Kidney (tissue), 14 donors: ENCODE results near the gene TMEM35B. TPM values are rescaled to one million over a fixed set of nuclear protein-coding genes. Genes with fewer than 3 reads are reported as not detected.
"Not testable (repeated sequence)": the region's sequence is repeated elsewhere in the genome, so short reads cannot be mapped to it uniquely, and the experiment has no call there.

Source experiments
- DNase-seq, 5 donors: peaks; one replicate each; pipeline ENCODE4 v3.0.0-alpha.2; 2013 to 2020
- FAIRE-seq: peaks from 2 replicates; lab custom pipeline; 2012; peaks lifted over from hg19 to GRCh38; lab: Jason Lieb, UNC
- H3K27ac ChIP-seq, 2 donors: one replicate each; pipeline ENCODE4 v1.7.0; 2013; ENCODE audit warnings: low read depth in 2 of 2, low read length in 2 of 2, inconsistent platforms in 1 of 2
- H3K27me3 ChIP-seq: one replicate; pipeline ENCODE4 v1.7.1; 2013; ENCODE audit warnings: low read length, inconsistent platforms; ENCODE audit not compliant: control insufficient read depth, insufficient read depth
- H3K36me3 ChIP-seq, 3 donors: one replicate each; pipeline versions ENCODE4 v1.7.0 to v1.7.1; 2013; ENCODE audit warnings: low read length in 3 of 3, control low read depth in 1 of 3, inconsistent platforms in 1 of 3; ENCODE audit not compliant: insufficient read depth in 3 of 3, control insufficient read depth in 2 of 3
- H3K4me1 ChIP-seq, 3 donors: one replicate each; pipeline versions ENCODE4 v1.7.0 to v1.7.1; 2013; ENCODE audit warnings: low read length in 3 of 3, inconsistent platforms in 1 of 3, low read depth in 1 of 3; ENCODE audit not compliant: control insufficient read depth in 2 of 3, insufficient read depth in 2 of 3
- H3K4me3 ChIP-seq, 3 donors: one replicate each; pipeline versions ENCODE4 v1.7.0 to v1.8.1; 2013; ENCODE audit warnings: low read length in 3 of 3, control low read depth in 1 of 3, inconsistent platforms in 1 of 3
- H3K9ac ChIP-seq, 3 donors: one replicate each; pipeline versions ENCODE4 v1.7.0 to v1.7.1; 2013; ENCODE audit warnings: low read length in 3 of 3, control low read depth in 1 of 3, inconsistent platforms in 1 of 3
- H3K9me3 ChIP-seq, 3 donors: one replicate each; pipeline versions ENCODE4 v1.7.0 to v1.7.1; 2013; ENCODE audit warnings: low read length in 3 of 3, control low read depth in 1 of 3, inconsistent platforms in 1 of 3; ENCODE audit not compliant: control insufficient read depth in 2 of 3, insufficient read depth in 1 of 3
- intact Hi-C: fragments of 100-400 bp; cut with DNase I; formaldehyde crosslinking; loops from one replicate; pipeline ENCODE4 v1.11.1; 2022
- polyA plus RNA-seq: library from polyadenylated mRNA; stranded (reverse); fragments of 350-450 nt; fragmentation: Illumina TruSeq; extraction: RNeasy Lipid Tissue Mini Kit (QIAGEN cat#74804); gene quantifications from one replicate; pipeline ENCODE4 v1.2.3, GENCODE V29; 2014; ENCODE audit warnings: low read depth, low replicate concordance; ENCODE audit not compliant: insufficient read depth
- total RNA-seq: library from RNA; stranded (reverse); fragmentation: NEBNext Ultra II Directional; extraction: Animal tissue kit (Norgen Biotek cat#: 25700); gene quantifications from one replicate; pipeline ENCODE4 v1.2.1, GENCODE V29; 2021
- TF ChIP-seq, protein P1 (sequence below): IDR thresholded peaks from 3 replicates; pipeline ENCODE4 v1.5.1; 2012; ENCODE audit warnings: mild to moderate bottlenecking, moderate library complexity, borderline replicate concordance; ENCODE audit not compliant: insufficient read depth; ENCODE audit errors: extremely low read depth
- donor health status: control.
- donor health status: control.
- donor health status: control.
- donor health status: control.
- donor health status: control.
- donor health status: DM: yes; HTN: yes; CAD: no.
- donor health status: Normal renal cell carcinoma (clear cell type).

Gene TMEM35B
- total and polyA plus RNA-seq, 2 donors from 2014 or later: 44.2 to 48.3 TPM

DNA sequence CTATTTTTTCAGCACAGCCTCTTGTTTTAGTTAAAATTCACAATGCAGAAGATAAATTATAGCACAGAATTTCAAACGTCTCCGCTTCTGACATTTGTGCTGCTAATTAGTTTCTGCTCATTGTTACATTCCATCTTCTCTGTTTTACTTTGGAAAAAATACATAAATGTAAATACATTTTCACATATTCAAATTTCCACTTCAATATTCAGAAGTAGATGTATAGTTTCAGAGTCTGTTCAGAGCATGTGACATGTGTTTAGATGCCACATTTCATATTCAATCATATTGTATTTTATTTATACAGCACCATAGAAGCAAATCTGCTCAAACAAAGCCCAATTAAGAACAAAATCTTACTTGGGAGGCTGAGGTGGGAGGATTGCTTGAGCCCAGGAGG is 19.6 kb downstream of the TMEM35B start:
- H3K4me1 ChIP-seq: no peaks in the 10 kb centered on the region
- H3K9me3 ChIP-seq: no peaks in the 10 kb centered on the region
- H3K4me3 ChIP-seq: no peak overlapping the region
- H3K27me3 ChIP-seq: no peaks in the 10 kb centered on the region
- no peak overlapping the region for H3K9ac ChIP-seq
- H3K27ac ChIP-seq: no peak overlapping the region
- TF ChIP-seq, protein P1, sequence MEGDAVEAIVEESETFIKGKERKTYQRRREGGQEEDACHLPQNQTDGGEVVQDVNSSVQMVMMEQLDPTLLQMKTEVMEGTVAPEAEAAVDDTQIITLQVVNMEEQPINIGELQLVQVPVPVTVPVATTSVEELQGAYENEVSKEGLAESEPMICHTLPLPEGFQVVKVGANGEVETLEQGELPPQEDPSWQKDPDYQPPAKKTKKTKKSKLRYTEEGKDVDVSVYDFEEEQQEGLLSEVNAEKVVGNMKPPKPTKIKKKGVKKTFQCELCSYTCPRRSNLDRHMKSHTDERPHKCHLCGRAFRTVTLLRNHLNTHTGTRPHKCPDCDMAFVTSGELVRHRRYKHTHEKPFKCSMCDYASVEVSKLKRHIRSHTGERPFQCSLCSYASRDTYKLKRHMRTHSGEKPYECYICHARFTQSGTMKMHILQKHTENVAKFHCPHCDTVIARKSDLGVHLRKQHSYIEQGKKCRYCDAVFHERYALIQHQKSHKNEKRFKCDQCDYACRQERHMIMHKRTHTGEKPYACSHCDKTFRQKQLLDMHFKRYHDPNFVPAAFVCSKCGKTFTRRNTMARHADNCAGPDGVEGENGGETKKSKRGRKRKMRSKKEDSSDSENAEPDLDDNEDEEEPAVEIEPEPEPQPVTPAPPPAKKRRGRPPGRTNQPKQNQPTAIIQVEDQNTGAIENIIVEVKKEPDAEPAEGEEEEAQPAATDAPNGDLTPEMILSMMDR: no peak
- intact Hi-C loops: no loop called here
- DNase-seq (no peak), FAIRE-seq (no peak)
- H3K36me3 ChIP-seq: no peaks in the 10 kb centered on the region

DNA sequence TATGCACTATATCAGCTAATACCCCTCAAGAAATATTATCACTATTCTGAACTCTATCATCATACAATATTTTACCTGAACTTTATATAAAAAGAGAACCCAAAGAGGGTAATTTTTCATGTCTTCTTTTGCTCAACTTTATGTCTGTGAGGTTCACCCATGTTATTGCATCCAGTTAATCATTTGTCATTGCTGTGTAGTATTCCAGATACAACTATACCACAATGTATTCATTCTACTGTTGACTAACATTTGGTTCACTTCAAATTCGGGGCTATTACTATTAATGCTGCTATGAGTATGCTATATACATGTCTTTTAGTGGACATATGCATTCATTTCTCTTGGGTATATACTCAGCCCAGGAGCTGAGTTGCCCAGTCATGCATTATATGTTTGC is 34.7 kb downstream of the TMEM35B start:
- intact Hi-C loops: no loop called here
- Histone ChIP-seq H3K9ac (no peak overlapping the region), H3K9me3 (no peaks in the 10 kb centered on the region), H3K4me3 (no peak overlapping the region), H3K4me1 (no peaks in the 10 kb centered on the region), H3K27ac (no peak overlapping the region), H3K27me3 (no peaks in the 10 kb centered on the region), H3K36me3 (no peaks in the 10 kb centered on the region)
- DNase-seq: no peak
- TF ChIP-seq, protein P1: no peak
- no peak for FAIRE-seq

DNA sequence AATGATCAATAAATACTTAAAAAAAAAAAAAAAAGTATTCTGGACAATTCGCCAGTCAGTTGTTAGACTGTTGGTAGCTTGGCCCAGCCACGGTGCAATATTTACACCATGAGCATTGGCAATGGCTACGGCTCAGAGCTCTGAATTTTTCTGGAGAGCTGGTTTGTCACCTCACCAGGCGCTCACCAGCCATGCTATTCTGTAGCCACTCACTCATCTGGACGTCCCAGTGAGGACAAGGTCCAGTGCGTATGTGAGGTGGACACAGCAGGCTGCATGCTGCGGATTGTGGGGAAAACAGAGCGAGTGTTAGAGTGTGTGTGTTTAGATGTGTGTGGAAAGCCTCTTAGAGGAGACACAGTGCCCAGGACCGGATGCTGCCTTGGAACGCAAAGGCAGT is 36.4 kb downstream of the TMEM35B start:
- intact Hi-C loops, H3K27ac ChIP-seq, FAIRE-seq, H3K9me3 ChIP-seq, DNase-seq, H3K36me3 ChIP-seq, H3K27me3 ChIP-seq, H3K9ac ChIP-seq, H3K4me3 ChIP-seq, H3K4me1 ChIP-seq: not testable (repeated sequence)

DNA sequence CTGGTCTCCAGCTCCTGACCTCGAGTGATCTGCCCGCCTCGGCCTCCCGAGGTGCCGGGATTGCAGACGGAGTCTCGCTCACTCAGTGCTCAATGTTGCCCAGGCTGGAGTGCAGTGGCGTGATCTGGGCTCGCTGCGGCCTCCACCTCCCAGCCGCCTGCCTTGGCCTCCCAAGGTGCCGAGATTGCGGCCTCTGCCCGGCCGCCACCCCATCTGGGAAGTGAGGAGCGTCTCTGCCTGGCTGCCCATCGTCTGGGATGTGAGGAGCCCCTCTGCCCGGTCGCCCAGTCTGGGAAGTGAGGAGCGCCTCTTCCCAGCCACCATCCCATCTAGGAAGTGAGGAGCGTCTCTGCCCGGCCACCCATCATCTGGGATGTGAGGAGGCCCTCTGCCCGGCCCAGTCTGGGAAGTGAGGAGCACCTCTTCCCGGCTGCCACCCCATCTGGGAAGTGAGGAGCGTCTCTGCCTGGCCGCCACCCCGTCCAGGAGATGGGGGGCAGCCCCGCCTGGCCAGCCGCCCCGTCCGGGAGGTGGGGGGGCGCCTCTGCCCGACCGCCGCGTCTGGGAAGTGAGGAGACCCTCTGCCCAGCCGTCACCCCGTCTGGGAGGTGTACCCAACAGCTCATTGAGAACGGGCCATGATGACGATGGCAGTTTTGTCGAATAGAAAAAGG is 37.4 kb downstream of the TMEM35B start:
- not testable (repeated sequence) for H3K9me3 ChIP-seq, DNase-seq, FAIRE-seq

More for the DNA sequence above, 37.4 kb downstream of the TMEM35B start:
- H3K4me3 ChIP-seq, H3K27me3 ChIP-seq, H3K9ac ChIP-seq, intact Hi-C loops, H3K36me3 ChIP-seq, H3K27ac ChIP-seq, H3K4me1 ChIP-seq: not testable (repeated sequence)
